ENCODE results near the gene CDADC1. TPM values are rescaled to one million over a fixed set of nuclear protein-coding genes. Genes with fewer than 3 reads are reported as not detected.

The CDADC1 gene
- total RNA-seq, 1 donor: 3.8 TPM

- H3K4me3 ChIP-seq (ENCODE audit: low read depth, low read length): peak within 1 kb of the TSS; percentile 17
- no peak for DNase-seq (ENCODE audit: low read depth)
- TF ChIP-seq CTCF (IDR thresholded peaks at IDR 0.05; ENCODE audit: insufficient read depth, low read length): no peak
Observed at GRCh38 chr13:49220036-49220855, 27.5 kb upstream of the CDADC1 start, which contains the start of gene MLNR. Gene MLNR (plus strand): TSS chr13:49220338. CDS start chr13:49220338, 0 bp downstream.

GRCh38 chr13:49220856-49221589 lies 26.7 kb upstream of the CDADC1 start:
- no peak for TF ChIP-seq CTCF (IDR thresholded peaks at IDR 0.05; ENCODE audit: insufficient read depth, low read length)
- no peak overlapping the region for H3K4me3 ChIP-seq (ENCODE audit: low read depth, low read length)
- no peak for DNase-seq (ENCODE audit: low read depth)

GRCh38 chr13:49221590-49221965 lies 26.1 kb upstream of the CDADC1 start:
- DNase-seq (ENCODE audit: low read depth): no peak
- no peak for TF ChIP-seq CTCF (IDR thresholded peaks at IDR 0.05; ENCODE audit: insufficient read depth, low read length)
- H3K4me3 ChIP-seq (ENCODE audit: low read depth, low read length): no peak overlapping the region

GRCh38 chr13:49225223-49226042 lies 22.3 kb upstream of the CDADC1 start:
- H3K4me3 ChIP-seq (ENCODE audit: low read depth, low read length): no peak overlapping the region
- DNase-seq (ENCODE audit: low read depth): peak; percentile 43
- no peak for TF ChIP-seq CTCF (IDR thresholded peaks at IDR 0.05; ENCODE audit: insufficient read depth, low read length)

- DNase-seq (ENCODE audit: low read depth): no peak
- TF ChIP-seq CTCF (IDR thresholded peaks at IDR 0.05; ENCODE audit: insufficient read depth, low read length): no peak
- no peak overlapping the region for H3K4me3 ChIP-seq (ENCODE audit: low read depth, low read length)
Observed at GRCh38 chr13:49226613-49227012, 21.1 kb upstream of the CDADC1 start.

- H3K4me3 ChIP-seq (ENCODE audit: low read depth, low read length): no peak overlapping the region
- DNase-seq (ENCODE audit: low read depth): no peak
- no peak for TF ChIP-seq CTCF (IDR thresholded peaks at IDR 0.05; ENCODE audit: insufficient read depth, low read length)
Observed at GRCh38 chr13:49234741-49235140, 13.0 kb upstream of the CDADC1 start.

Data from fibroblast of the aortic adventitia (primary cell).